Sigmoid colon (tissue), 4 donors: ENCODE results near the gene DEFB125.

Source experiments
- CTCF ChIP-seq, 4 experiments: fragments of 450-650 bp in 3 of 4; fragments of 200-600 bp in 1 of 4; IDR thresholded peaks; one replicate each; pipeline ENCODE4 v1.5.1; 2016 to 2019; ENCODE audit warnings: antibody characterized with exemption in 4 of 4, mild to moderate bottlenecking in 3 of 4, moderate library complexity in 2 of 4
- EP300 ChIP-seq, 4 donors: sonication (generic); formaldehyde crosslinking; IDR thresholded peaks; one replicate each; pipeline ENCODE4 v1.6.1; 2017; ENCODE audit warnings: antibody characterized with exemption in 4 of 4
- POLR2A ChIP-seq, 2 donors: fragments of 450-650 bp; IDR thresholded peaks; one replicate each; pipeline ENCODE4 v1.6.1; 2016; ENCODE audit warnings: antibody characterized with exemption in 2 of 2, mild to moderate bottlenecking in 2 of 2, moderate library complexity in 2 of 2
- POLR2AphosphoS5 ChIP-seq, 4 donors: sonication (generic); formaldehyde crosslinking; IDR thresholded peaks; one replicate each; pipeline ENCODE4 v1.6.1; 2017; ENCODE audit warnings: antibody characterized with exemption in 4 of 4

GRCh38 chr20:95215-95614, 7.7 kb downstream of the DEFB125 start:
- TF ChIP-seq CTCF (IDR thresholded peaks at IDR 0.05) (no peak), POLR2A (IDR thresholded peaks at IDR 0.05) (no peak), POLR2AphosphoS5 (IDR thresholded peaks at IDR 0.05) (no peak), EP300 (IDR thresholded peaks at IDR 0.05) (no peak)
